DOHH2 (cell line): ENCODE results near the gene WDR87.
"Not testable (repeated sequence)": the region's sequence is repeated elsewhere in the genome, so short reads cannot be mapped to it uniquely, and the experiment has no call there.

Experiments used
- H3F3A ChIP-seq: fragments of 200-600 bp; sonication (generic), shearing (Covaris generic); 2 replicates; pipeline ENCODE4 v1.6.0; 2016; ENCODE audit warnings: antibody characterized with exemption, mild to moderate bottlenecking; ENCODE audit not compliant: control insufficient read depth, insufficient read depth
- H3K27ac ChIP-seq: fragments of 200-600 bp; sonication (generic); 2 replicates; pipeline ENCODE4 v1.5.1; 2014; ENCODE audit warnings: low read depth, mild to moderate bottlenecking, low read length, moderate library complexity
- H3K27me3 ChIP-seq: fragments of 200-600 bp; sonication (generic); 2 replicates; pipeline ENCODE4 v1.6.1; 2014; ENCODE audit warnings: mild to moderate bottlenecking, low read length, mixed read lengths; ENCODE audit not compliant: control insufficient read depth
- H3K36me3 ChIP-seq: fragments of 200-600 bp; sonication (generic); 2 replicates; pipeline ENCODE4 v1.6.1; 2014; ENCODE audit warnings: mild to moderate bottlenecking, low read length, moderate library complexity, mixed read lengths; ENCODE audit not compliant: control insufficient read depth
- H3K4me1 ChIP-seq: fragments of 200-600 bp; sonication (generic); 2 replicates; pipeline ENCODE4 v1.6.1; 2014; ENCODE audit warnings: mild to moderate bottlenecking, low read length, mixed read lengths; ENCODE audit not compliant: control insufficient read depth
- H3K4me2 ChIP-seq: fragments of 200-600 bp; sonication (generic); 2 replicates; pipeline ENCODE4 v1.6.0; 2014; ENCODE audit warnings: mild to moderate bottlenecking, low read length, moderate library complexity
- H3K4me3 ChIP-seq: fragments of 200-600 bp; sonication (generic); 2 replicates; pipeline ENCODE4 v1.5.1; 2014; ENCODE audit warnings: mild to moderate bottlenecking, low read length, mixed read lengths
- H3K79me2 ChIP-seq: fragments of 200-600 bp; sonication (generic); 2 replicates; pipeline ENCODE4 v1.6.1; 2014; ENCODE audit warnings: mild to moderate bottlenecking, low read length, mixed read lengths; ENCODE audit not compliant: control insufficient read depth
- H3K9me2 ChIP-seq: fragments of 200-600 bp; sonication (generic); replicated peaks from 2 replicates; pipeline ENCODE4 v1.6.1; 2014; ENCODE audit warnings: mild to moderate bottlenecking, low read length, mixed read lengths; ENCODE audit not compliant: control insufficient read depth
- H3K9me3 ChIP-seq: fragments of 200-600 bp; sonication (generic); 2 replicates; pipeline ENCODE4 v1.6.1; 2014; ENCODE audit warnings: antibody characterized with exemption, low read length, mixed read lengths; ENCODE audit not compliant: control insufficient read depth, insufficient read depth
- H4K20me1 ChIP-seq: fragments of 200-600 bp; sonication (generic); 2 replicates; pipeline ENCODE4 v1.6.0; 2014; ENCODE audit warnings: low read depth, mild to moderate bottlenecking, antibody characterized with exemption, low read length, moderate library complexity; ENCODE audit not compliant: control insufficient read depth, insufficient read depth
- EZH2phosphoT487 ChIP-seq: fragments of 200-600 bp; sonication (generic); IDR thresholded peaks from 2 replicates; pipeline ENCODE4 v1.6.1; 2017; ENCODE audit warnings: borderline replicate concordance, mild to moderate bottlenecking, antibody characterized with exemption, low read length, moderate library complexity, mixed read lengths
- TF ChIP-seq, protein P1 (sequence below): fragments of 200-600 bp; sonication (generic); IDR thresholded peaks from one replicate; pipeline ENCODE4 v1.5.1; 2014; ENCODE audit warnings: antibody characterized with exemption, mild to moderate bottlenecking, low read depth, low read length; ENCODE audit not compliant: poor library complexity, severe bottlenecking

The WDR87 gene

DNA sequence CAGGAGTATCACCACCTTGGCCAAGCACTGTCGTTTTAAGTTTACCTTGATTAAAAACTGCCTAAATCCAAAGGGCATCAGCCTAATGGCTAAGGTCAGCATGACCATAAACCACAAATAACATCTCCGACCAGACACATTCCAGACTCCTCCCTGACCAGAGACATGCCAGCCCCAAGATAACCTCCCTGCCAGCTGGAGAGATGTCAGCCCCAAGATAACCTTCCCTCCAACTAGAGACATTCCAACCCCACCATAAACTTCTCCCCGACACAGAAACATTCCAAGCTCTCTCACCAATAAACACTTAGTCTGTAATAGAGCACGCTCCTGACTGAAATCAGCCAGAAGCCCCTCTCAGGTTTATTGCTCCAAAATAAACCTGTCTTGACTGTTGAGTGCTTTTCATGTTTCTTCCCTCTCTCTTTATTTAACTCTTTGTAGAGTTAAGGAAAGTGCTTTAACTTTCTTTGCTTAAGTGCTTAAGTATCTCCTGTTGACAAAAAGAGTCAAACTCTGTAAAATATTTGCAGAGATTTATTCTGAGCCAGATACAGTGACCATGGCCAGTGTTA lies 36.5 kb downstream of the WDR87 start:
- H3K36me3 ChIP-seq: no peaks in the 10 kb centered on the region
- TF ChIP-seq EZH2phosphoT487: no peak
- TF ChIP-seq, protein P1, sequence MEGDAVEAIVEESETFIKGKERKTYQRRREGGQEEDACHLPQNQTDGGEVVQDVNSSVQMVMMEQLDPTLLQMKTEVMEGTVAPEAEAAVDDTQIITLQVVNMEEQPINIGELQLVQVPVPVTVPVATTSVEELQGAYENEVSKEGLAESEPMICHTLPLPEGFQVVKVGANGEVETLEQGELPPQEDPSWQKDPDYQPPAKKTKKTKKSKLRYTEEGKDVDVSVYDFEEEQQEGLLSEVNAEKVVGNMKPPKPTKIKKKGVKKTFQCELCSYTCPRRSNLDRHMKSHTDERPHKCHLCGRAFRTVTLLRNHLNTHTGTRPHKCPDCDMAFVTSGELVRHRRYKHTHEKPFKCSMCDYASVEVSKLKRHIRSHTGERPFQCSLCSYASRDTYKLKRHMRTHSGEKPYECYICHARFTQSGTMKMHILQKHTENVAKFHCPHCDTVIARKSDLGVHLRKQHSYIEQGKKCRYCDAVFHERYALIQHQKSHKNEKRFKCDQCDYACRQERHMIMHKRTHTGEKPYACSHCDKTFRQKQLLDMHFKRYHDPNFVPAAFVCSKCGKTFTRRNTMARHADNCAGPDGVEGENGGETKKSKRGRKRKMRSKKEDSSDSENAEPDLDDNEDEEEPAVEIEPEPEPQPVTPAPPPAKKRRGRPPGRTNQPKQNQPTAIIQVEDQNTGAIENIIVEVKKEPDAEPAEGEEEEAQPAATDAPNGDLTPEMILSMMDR: no peak
- H3K4me3 ChIP-seq: no peak overlapping the region
- no peaks in the 10 kb centered on the region for H3K27me3 ChIP-seq
- H3F3A ChIP-seq: no peaks in the 10 kb centered on the region
- H4K20me1 ChIP-seq: no peaks in the 10 kb centered on the region
- no peaks in the 10 kb centered on the region for H3K9me3 ChIP-seq
- H3K4me2 ChIP-seq: no peak overlapping the region
- H3K27ac ChIP-seq: no peak overlapping the region
- H3K79me2 ChIP-seq: no peaks in the 10 kb centered on the region
- H3K9me2 ChIP-seq: no peaks in the 10 kb centered on the region
- H3K4me1 ChIP-seq: no peaks in the 10 kb centered on the region

- TF ChIP-seq, protein P1: no peak
- TF ChIP-seq EZH2phosphoT487: no peak
- Histone ChIP-seq H3K4me3 (no peak overlapping the region), H3K4me1 (no peaks in the 10 kb centered on the region), H3K4me2 (no peak overlapping the region), H3K27ac (no peak overlapping the region), H4K20me1 (no peaks in the 10 kb centered on the region), H3K9me2 (no peaks in the 10 kb centered on the region), H3K36me3 (no peaks in the 10 kb centered on the region), H3F3A (no peaks in the 10 kb centered on the region), H3K27me3 (no peaks in the 10 kb centered on the region), H3K79me2 (no peaks in the 10 kb centered on the region), H3K9me3 (no peaks in the 10 kb centered on the region)
Observed at GRCh38 chr19:37867831-37868230, 38.6 kb downstream of the WDR87 start.

- H3K4me1 ChIP-seq, H3F3A ChIP-seq, H3K27ac ChIP-seq, H3K27me3 ChIP-seq, H3K4me2 ChIP-seq, H3K9me2 ChIP-seq, H3K4me3 ChIP-seq, H3K79me2 ChIP-seq, H4K20me1 ChIP-seq, H3K36me3 ChIP-seq, H3K9me3 ChIP-seq: not testable (repeated sequence)
Observed at GRCh38 chr19:37865930-37866329, 40.5 kb downstream of the WDR87 start.

GRCh38 chr19:37864501-37864900 lies 41.9 kb downstream of the WDR87 start:
- TF ChIP-seq, protein P1: no peak
- no peak for TF ChIP-seq EZH2phosphoT487
- no peaks in the 10 kb centered on the region for H3K36me3 ChIP-seq

More at GRCh38 chr19:37864501-37864900, 41.9 kb downstream of the WDR87 start:
- Histone ChIP-seq H3K4me1 (no peaks in the 10 kb centered on the region), H3K4me3 (no peak overlapping the region), H3K4me2 (no peak overlapping the region), H3K27ac (no peak overlapping the region), H3K79me2 (no peaks in the 10 kb centered on the region), H3K9me3 (no peaks in the 10 kb centered on the region), H3F3A (no peaks in the 10 kb centered on the region), H3K9me2 (no peaks in the 10 kb centered on the region), H4K20me1 (no peaks in the 10 kb centered on the region), H3K27me3 (no peaks in the 10 kb centered on the region)
